DMS53 treated with DMSO at 0.1 percent for 48 hours (cell line): ENCODE data around the gene AGXT.

Experiments
- DNase-seq: peaks from one replicate; lab custom pipeline; 2025; ENCODE audit not compliant: unreplicated experiment; lab: John Stamatoyannopoulos, UW

Gene AGXT

GRCh38 chr2:240898108-240898730 lies 29.6 kb downstream of the AGXT start:
- DNase-seq, result no peak

GRCh38 chr2:240898731-240899467 lies 30.3 kb downstream of the AGXT start:
- no peak for DNase-seq

GRCh38 chr2:240899468-240899865 lies 30.8 kb downstream of the AGXT start:
- DNase-seq, result no peak

GRCh38 chr2:240900141-240900860 lies 31.7 kb downstream of the AGXT start:
- no peak for DNase-seq

GRCh38 chr2:240901986-240902614 lies 33.5 kb downstream of the AGXT start:
- no peak for DNase-seq

- DNase-seq, result no peak
Observed at GRCh38 chr2:240902615-240903041, 34.0 kb downstream of the AGXT start.

GRCh38 chr2:240903191-240904060 lies 34.8 kb downstream of the AGXT start:
- no peak for DNase-seq

GRCh38 chr2:240904216-240905175 lies 35.9 kb downstream of the AGXT start:
- DNase-seq, result no peak

GRCh38 chr2:240905176-240905781 lies 36.7 kb downstream of the AGXT start:
- peak; percentile 21 for DNase-seq

- no peak for DNase-seq
Observed at GRCh38 chr2:240906141-240906910, 37.7 kb downstream of the AGXT start, which contains the start of gene CROCC2. TSS of gene CROCC2 (plus strand) at chr2:240906336. CDS start at chr2:240906514, 178 bp downstream.

GRCh38 chr2:240906911-240907590 lies 38.4 kb downstream of the AGXT start:
- no peak for DNase-seq

- DNase-seq, result no peak
Observed at GRCh38 chr2:240909216-240909974, 40.8 kb downstream of the AGXT start.

- no peak for DNase-seq
Observed at GRCh38 chr2:240911641-240912265, 43.1 kb downstream of the AGXT start.

GRCh38 chr2:240912878-240913809 lies 44.5 kb downstream of the AGXT start:
- no peak for DNase-seq
